SK-N-SH (cell line): Measurements from ENCODE around the gene KIDINS220. TPM values are rescaled to one million over a fixed set of nuclear protein-coding genes. Genes with fewer than 3 reads are reported as not detected.

Experiments
- CTCF ChIA-PET: fragments of 300-600, 350-600 bp; formaldehyde crosslinking; extraction: SDS; loops from one replicate; lab custom pipeline; 2021; lab: Yijun Ruan, JAX
- POLR2A ChIA-PET: fragments of 350-600 bp; sonication (Branson Sonifier 250); formaldehyde crosslinking; extraction: SDS; loops from one replicate; lab custom pipeline; 2020; ENCODE audit warnings: antibody characterized with exemption, inconsistent platforms; lab: Yijun Ruan, JAX
- DNase-seq: peaks from one replicate; pipeline ENCODE4 v3.0.0; 2012
- H2AFZ ChIP-seq: fragments of 200-600 bp; sonication (generic); 2 replicates; pipeline ENCODE4 v1.8.1; 2016; ENCODE audit warnings: antibody characterized with exemption, mild to moderate bottlenecking, low read depth
- H3F3A ChIP-seq: fragments of 200-600 bp; sonication (generic); replicated peaks from 2 replicates; pipeline ENCODE3; 2016; ENCODE audit warnings: antibody characterized with exemption, mild to moderate bottlenecking; ENCODE audit not compliant: insufficient read depth
- H3K27ac ChIP-seq, 2 experiments: fragments of 200-500 bp in 1 of 2; fragments of 200-600 bp in 1 of 2; sonication (Bioruptor generic) in 1 of 2; sonication (generic), shearing (Covaris generic) in 1 of 2; 2 replicates each; pipeline versions ENCODE4 v1.5.1 to v1.6.1; 2014 to 2016; ENCODE audit warnings: low read depth in 2 of 2, inconsistent platforms in 1 of 2, low read length in 1 of 2, mild to moderate bottlenecking in 1 of 2, mixed read lengths in 1 of 2
- H3K27me3 ChIP-seq: fragments of 200-600 bp; sonication (generic), shearing (Covaris generic); 2 replicates; pipeline ENCODE4 v1.6.1; 2016; ENCODE audit warnings: mixed run types; ENCODE audit not compliant: insufficient read depth
- H3K36me3 ChIP-seq, 2 experiments: fragments of 200-500 bp in 1 of 2; fragments of 200-600 bp in 1 of 2; sonication (Bioruptor generic) in 1 of 2; sonication (generic) in 1 of 2; replicated peaks in 1 of 2; 2 replicates each; pipeline versions ENCODE3 to v1.5.1; 2014 to 2016; ENCODE audit warnings: low read length in 1 of 2, mild to moderate bottlenecking in 1 of 2; ENCODE audit not compliant: insufficient read depth in 2 of 2, control insufficient read depth in 1 of 2
- H3K4me1 ChIP-seq, 2 experiments: fragments of 200-500 bp in 1 of 2; fragments of 200-600 bp in 1 of 2; sonication (Bioruptor generic) in 1 of 2; sonication (generic), shearing (Covaris generic) in 1 of 2; 2 replicates each; pipeline versions ENCODE4 v1.5.1 to v1.6.1; 2014 to 2016; ENCODE audit warnings: low read depth in 1 of 2, low read length in 1 of 2, mixed run types in 1 of 2; ENCODE audit not compliant: insufficient read depth in 2 of 2, control insufficient read depth in 1 of 2
- H3K4me2 ChIP-seq: fragments of 200-600 bp; sonication (generic), shearing (Covaris generic); 2 replicates; pipeline ENCODE4 v1.6.1; 2017; ENCODE audit warnings: mixed run types
- H3K4me3 ChIP-seq, 2 experiments: fragments of 200-500 bp in 1 of 2; fragments of 200-600 bp in 1 of 2; sonication (Bioruptor generic) in 1 of 2; sonication (generic), shearing (Covaris generic) in 1 of 2; 2 replicates each; pipeline versions ENCODE4 v1.5.1 to v1.8.1; 2014 to 2016; ENCODE audit warnings: low read depth in 2 of 2, inconsistent platforms in 1 of 2, low read length in 1 of 2, mild to moderate bottlenecking in 1 of 2, mixed read lengths in 1 of 2, moderate library complexity in 1 of 2
- H3K79me2 ChIP-seq: fragments of 200-600 bp; sonication (generic); 2 replicates; pipeline ENCODE4 v1.8.1; 2017; ENCODE audit warnings: mild to moderate bottlenecking; ENCODE audit not compliant: insufficient read depth
- H3K9ac ChIP-seq: fragments of 200-600 bp; sonication (generic); 2 replicates; pipeline ENCODE4 v1.6.1; 2017; ENCODE audit warnings: mixed run types
- H3K9me2 ChIP-seq: fragments of 200-600 bp; sonication (generic); 2 replicates; pipeline ENCODE4 v1.6.1; 2017; ENCODE audit warnings: mixed run types
- H3K9me3 ChIP-seq: fragments of 200-600 bp; sonication (generic); 2 replicates; pipeline ENCODE4 v1.6.1; 2017; ENCODE audit warnings: mixed run types, mild to moderate bottlenecking, moderate library complexity
- H4K20me1 ChIP-seq: fragments of 200-600 bp; sonication (generic); 2 replicates; pipeline ENCODE4 v1.6.1; 2017; ENCODE audit warnings: mild to moderate bottlenecking, mixed run types; ENCODE audit not compliant: insufficient read depth
- EZH2phosphoT487 ChIP-seq: fragments of 200-600 bp; sonication (generic); IDR thresholded peaks from 2 replicates; pipeline ENCODE4 v1.6.1; 2017; ENCODE audit warnings: low read depth, mixed run types, mild to moderate bottlenecking, antibody characterized with exemption, moderate library complexity, borderline replicate concordance
- FOSL2 ChIP-seq: IDR thresholded peaks from 2 replicates; pipeline ENCODE4 v1.4.0; 2012; ENCODE audit warnings: low read depth, mild to moderate bottlenecking, moderate library complexity, borderline replicate concordance
- FOXJ3 ChIP-seq: sonication (generic); formaldehyde crosslinking; IDR thresholded peaks from 2 replicates; pipeline ENCODE4 v1.5.1; 2020; ENCODE audit warnings: mild to moderate bottlenecking, missing genetic modification reagents
- FOXM1 ChIP-seq: IDR thresholded peaks from 2 replicates; pipeline ENCODE4 v1.4.0; 2012; ENCODE audit warnings: low read depth, mild to moderate bottlenecking
- MXI1 ChIP-seq: IDR thresholded peaks from 2 replicates; pipeline ENCODE4 v1.6.1; 2012; ENCODE audit warnings: mild to moderate bottlenecking, low read depth, low read length, improper control_type of control experiment
- NRF1 ChIP-seq: IDR thresholded peaks from 2 replicates; pipeline ENCODE4 v1.6.1; 2012; ENCODE audit warnings: low read depth, mild to moderate bottlenecking, low read length
- RAD21 ChIP-seq: IDR thresholded peaks from 2 replicates; pipeline ENCODE4 v1.6.1; 2012; ENCODE audit warnings: mild to moderate bottlenecking, low read length
- RCOR1 ChIP-seq: fragments of 150-350 bp; IDR thresholded peaks from 2 replicates; pipeline ENCODE4 v1.6.1; 2017; ENCODE audit warnings: antibody characterized with exemption, low read length
- SIN3A ChIP-seq: IDR thresholded peaks from 2 replicates; pipeline ENCODE4 v1.6.1; 2012; ENCODE audit warnings: low read depth, mild to moderate bottlenecking, low read length, moderate library complexity, borderline replicate concordance
- SMC3 ChIP-seq: IDR thresholded peaks from 2 replicates; pipeline ENCODE4 v1.6.1; 2012; ENCODE audit warnings: low read depth, low read length, improper control_type of control experiment
- TAF1 ChIP-seq: IDR thresholded peaks from 2 replicates; pipeline ENCODE4 v1.6.1; 2012; ENCODE audit warnings: low read depth, mild to moderate bottlenecking, low read length, moderate library complexity, borderline replicate concordance
- TCF12 ChIP-seq: IDR thresholded peaks from 2 replicates; pipeline ENCODE4 v1.4.0; 2012
- TEAD4 ChIP-seq: IDR thresholded peaks from 2 replicates; pipeline ENCODE4 v1.4.0; 2012; ENCODE audit warnings: mild to moderate bottlenecking, borderline replicate concordance; ENCODE audit not compliant: insufficient read depth
- YY1 ChIP-seq: IDR thresholded peaks from 2 replicates; pipeline ENCODE4 v1.4.0; 2012; ENCODE audit warnings: low read depth, mild to moderate bottlenecking
- WGBS: methylation state at CpG from one replicate; pipeline ENCODE4 v1.1.6; 2017; ENCODE audit warnings: low lambda C conversion rate; 5-methylcytosine and 5-hydroxymethylcytosine counted together
- polyA plus RNA-seq, 3 experiments: library from polyadenylated mRNA; depleted of rRNA; stranded (reverse); fragments of >200 nt; gene quantifications; 2 replicates each; pipeline ENCODE4 v1.2.3, GENCODE V29; 2012
- TF ChIP-seq, protein P1 (sequence below): IDR thresholded peaks from 2 replicates; pipeline ENCODE4 v1.6.1; 2012; ENCODE audit warnings: mild to moderate bottlenecking, low read depth, low read length, moderate library complexity
- TF ChIP-seq, protein P2 (sequence below): IDR thresholded peaks from 2 replicates; pipeline ENCODE4 v1.4.0; 2012; ENCODE audit warnings: low read depth
- TF ChIP-seq, protein P3 (sequence below): fragments of 200-600 bp; sonication (generic); IDR thresholded peaks from 2 replicates; pipeline ENCODE4 v1.6.1; 2017; ENCODE audit warnings: antibody characterized with exemption, mild to moderate bottlenecking, moderate library complexity
- TF ChIP-seq, protein P4 (sequence below): fragments of 150-350 bp; IDR thresholded peaks from 2 replicates; pipeline ENCODE4 v1.6.1; 2016; ENCODE audit warnings: mild to moderate bottlenecking, low read depth, low read length
- TF ChIP-seq, protein P5 (sequence below): IDR thresholded peaks from 2 replicates; pipeline ENCODE4 v1.4.0; 2012; ENCODE audit warnings: low read depth, borderline replicate concordance

Gene KIDINS220
- polyA plus RNA-seq, 1 of the 3 experiments (the other 2 are of a cell fraction), result 18.2 TPM

DNA sequence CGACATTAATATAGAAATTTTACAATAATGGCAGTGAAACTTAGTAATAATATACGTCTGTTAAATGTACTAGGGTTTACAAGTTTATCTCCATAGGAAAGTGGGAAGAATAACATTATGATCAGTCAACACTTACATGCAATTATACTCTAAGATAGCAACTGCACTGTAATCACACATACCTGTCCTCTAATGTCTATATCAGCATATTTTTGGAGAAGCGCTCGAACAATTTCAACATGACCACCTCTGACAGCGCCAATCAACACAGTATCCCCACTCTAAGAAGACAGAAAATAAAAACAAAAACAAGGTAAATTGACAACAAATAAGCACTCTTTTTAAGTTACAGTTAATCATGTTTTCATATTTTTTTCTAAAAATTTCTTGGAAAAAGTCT, 37.2 kb downstream of the KIDINS220 start:
- Histone ChIP-seq H3K9me2 (no peaks in the 10 kb centered on the region), H3K9me3 (no peaks in the 10 kb centered on the region), H3K27me3 (no peaks in the 10 kb centered on the region), H3K4me2 (no peak overlapping the region), H3K79me2 (no peaks in the 10 kb centered on the region), H3F3A (peaks cover 6% of the 10 kb centered on the region), H3K4me3 (no peak overlapping the region), H2AFZ (no peak overlapping the region), H3K9ac (no peak overlapping the region), H3K36me3 (peaks cover 47 to 72% of the 10 kb centered on the region in 2 experiments), H4K20me1 (no peaks in the 10 kb centered on the region), H3K4me1 (peaks cover 1 to 7% of the 10 kb centered on the region in 2 experiments; a peak in 2 of 4 replicates), H3K27ac (no peak overlapping the region)
- TF ChIP-seq RCOR1 (no peak), TAF1 (no peak), MXI1 (no peak), RAD21 (no peak), TEAD4 (no peak), FOXM1 (no peak), FOSL2 (no peak), FOXJ3 (no peak), YY1 (no peak), SMC3 (no peak), NRF1 (no peak), TCF12 (no peak), EZH2phosphoT487 (no peak), SIN3A (no peak)
- TF ChIP-seq, protein P1, sequence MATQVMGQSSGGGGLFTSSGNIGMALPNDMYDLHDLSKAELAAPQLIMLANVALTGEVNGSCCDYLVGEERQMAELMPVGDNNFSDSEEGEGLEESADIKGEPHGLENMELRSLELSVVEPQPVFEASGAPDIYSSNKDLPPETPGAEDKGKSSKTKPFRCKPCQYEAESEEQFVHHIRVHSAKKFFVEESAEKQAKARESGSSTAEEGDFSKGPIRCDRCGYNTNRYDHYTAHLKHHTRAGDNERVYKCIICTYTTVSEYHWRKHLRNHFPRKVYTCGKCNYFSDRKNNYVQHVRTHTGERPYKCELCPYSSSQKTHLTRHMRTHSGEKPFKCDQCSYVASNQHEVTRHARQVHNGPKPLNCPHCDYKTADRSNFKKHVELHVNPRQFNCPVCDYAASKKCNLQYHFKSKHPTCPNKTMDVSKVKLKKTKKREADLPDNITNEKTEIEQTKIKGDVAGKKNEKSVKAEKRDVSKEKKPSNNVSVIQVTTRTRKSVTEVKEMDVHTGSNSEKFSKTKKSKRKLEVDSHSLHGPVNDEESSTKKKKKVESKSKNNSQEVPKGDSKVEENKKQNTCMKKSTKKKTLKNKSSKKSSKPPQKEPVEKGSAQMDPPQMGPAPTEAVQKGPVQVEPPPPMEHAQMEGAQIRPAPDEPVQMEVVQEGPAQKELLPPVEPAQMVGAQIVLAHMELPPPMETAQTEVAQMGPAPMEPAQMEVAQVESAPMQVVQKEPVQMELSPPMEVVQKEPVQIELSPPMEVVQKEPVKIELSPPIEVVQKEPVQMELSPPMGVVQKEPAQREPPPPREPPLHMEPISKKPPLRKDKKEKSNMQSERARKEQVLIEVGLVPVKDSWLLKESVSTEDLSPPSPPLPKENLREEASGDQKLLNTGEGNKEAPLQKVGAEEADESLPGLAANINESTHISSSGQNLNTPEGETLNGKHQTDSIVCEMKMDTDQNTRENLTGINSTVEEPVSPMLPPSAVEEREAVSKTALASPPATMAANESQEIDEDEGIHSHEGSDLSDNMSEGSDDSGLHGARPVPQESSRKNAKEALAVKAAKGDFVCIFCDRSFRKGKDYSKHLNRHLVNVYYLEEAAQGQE, result no peak
- TF ChIP-seq, protein P2, sequence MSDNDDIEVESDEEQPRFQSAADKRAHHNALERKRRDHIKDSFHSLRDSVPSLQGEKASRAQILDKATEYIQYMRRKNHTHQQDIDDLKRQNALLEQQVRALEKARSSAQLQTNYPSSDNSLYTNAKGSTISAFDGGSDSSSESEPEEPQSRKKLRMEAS, result no peak
- TF ChIP-seq, protein P3, sequence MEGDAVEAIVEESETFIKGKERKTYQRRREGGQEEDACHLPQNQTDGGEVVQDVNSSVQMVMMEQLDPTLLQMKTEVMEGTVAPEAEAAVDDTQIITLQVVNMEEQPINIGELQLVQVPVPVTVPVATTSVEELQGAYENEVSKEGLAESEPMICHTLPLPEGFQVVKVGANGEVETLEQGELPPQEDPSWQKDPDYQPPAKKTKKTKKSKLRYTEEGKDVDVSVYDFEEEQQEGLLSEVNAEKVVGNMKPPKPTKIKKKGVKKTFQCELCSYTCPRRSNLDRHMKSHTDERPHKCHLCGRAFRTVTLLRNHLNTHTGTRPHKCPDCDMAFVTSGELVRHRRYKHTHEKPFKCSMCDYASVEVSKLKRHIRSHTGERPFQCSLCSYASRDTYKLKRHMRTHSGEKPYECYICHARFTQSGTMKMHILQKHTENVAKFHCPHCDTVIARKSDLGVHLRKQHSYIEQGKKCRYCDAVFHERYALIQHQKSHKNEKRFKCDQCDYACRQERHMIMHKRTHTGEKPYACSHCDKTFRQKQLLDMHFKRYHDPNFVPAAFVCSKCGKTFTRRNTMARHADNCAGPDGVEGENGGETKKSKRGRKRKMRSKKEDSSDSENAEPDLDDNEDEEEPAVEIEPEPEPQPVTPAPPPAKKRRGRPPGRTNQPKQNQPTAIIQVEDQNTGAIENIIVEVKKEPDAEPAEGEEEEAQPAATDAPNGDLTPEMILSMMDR, result no peak
- TF ChIP-seq, protein P4, sequence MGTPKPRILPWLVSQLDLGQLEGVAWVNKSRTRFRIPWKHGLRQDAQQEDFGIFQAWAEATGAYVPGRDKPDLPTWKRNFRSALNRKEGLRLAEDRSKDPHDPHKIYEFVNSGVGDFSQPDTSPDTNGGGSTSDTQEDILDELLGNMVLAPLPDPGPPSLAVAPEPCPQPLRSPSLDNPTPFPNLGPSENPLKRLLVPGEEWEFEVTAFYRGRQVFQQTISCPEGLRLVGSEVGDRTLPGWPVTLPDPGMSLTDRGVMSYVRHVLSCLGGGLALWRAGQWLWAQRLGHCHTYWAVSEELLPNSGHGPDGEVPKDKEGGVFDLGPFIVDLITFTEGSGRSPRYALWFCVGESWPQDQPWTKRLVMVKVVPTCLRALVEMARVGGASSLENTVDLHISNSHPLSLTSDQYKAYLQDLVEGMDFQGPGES, result no peak
- TF ChIP-seq, protein P5, sequence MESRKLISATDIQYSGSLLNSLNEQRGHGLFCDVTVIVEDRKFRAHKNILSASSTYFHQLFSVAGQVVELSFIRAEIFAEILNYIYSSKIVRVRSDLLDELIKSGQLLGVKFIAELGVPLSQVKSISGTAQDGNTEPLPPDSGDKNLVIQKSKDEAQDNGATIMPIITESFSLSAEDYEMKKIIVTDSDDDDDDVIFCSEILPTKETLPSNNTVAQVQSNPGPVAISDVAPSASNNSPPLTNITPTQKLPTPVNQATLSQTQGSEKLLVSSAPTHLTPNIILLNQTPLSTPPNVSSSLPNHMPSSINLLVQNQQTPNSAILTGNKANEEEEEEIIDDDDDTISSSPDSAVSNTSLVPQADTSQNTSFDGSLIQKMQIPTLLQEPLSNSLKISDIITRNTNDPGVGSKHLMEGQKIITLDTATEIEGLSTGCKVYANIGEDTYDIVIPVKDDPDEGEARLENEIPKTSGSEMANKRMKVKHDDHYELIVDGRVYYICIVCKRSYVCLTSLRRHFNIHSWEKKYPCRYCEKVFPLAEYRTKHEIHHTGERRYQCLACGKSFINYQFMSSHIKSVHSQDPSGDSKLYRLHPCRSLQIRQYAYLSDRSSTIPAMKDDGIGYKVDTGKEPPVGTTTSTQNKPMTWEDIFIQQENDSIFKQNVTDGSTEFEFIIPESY, result no peak
- POLR2A ChIA-PET, result no interaction called here
- WGBS, result 96% methylated on average over 5 of the region's 5 CpGs
- no peak for DNase-seq
- CTCF ChIA-PET, result no interaction called here
